Right cardiac atrium (tissue), 5 donors: Measurements from ENCODE around the gene IFT74. TPM values are rescaled to one million over a fixed set of nuclear protein-coding genes. Genes with fewer than 3 reads are reported as not detected.

Experiments used
- ATAC-seq, 2 donors: fragments of 200-7000 bp; cut with Tn5 transposase; one replicate each; pipeline versions ENCODE4 v1.8.0 to v1.9.1; 2020; ENCODE audit warnings: moderate library complexity in 2 of 2, mild to moderate bottlenecking in 1 of 2
- DNase-seq, 3 donors: peaks; one replicate each; pipeline ENCODE4 v3.0.0-alpha.2; 2020
- H3K27ac ChIP-seq: one replicate; pipeline ENCODE4 v1.5.1; 2013; ENCODE audit warnings: mild to moderate bottlenecking, low read length, control low read depth, moderate library complexity
- H3K27me3 ChIP-seq: one replicate; pipeline ENCODE4 v1.6.1; 2013; ENCODE audit not compliant: control insufficient read depth, insufficient read depth
- H3K4me1 ChIP-seq: one replicate; pipeline ENCODE4 v1.6.1; 2013; ENCODE audit warnings: low read length; ENCODE audit not compliant: control insufficient read depth, insufficient read depth
- H3K4me3 ChIP-seq: one replicate; pipeline ENCODE4 v1.5.1; 2013; ENCODE audit warnings: low read length, control low read depth
- H3K9me3 ChIP-seq: one replicate; pipeline ENCODE4 v1.6.1; 2013; ENCODE audit warnings: low read length; ENCODE audit not compliant: control insufficient read depth
- WGBS: extraction: QIAGEN DNeasy Blood & Tissue Kit; methylation state at CpG from one replicate; pipeline ENCODE4 v1.1.7; 2013; 5-methylcytosine and 5-hydroxymethylcytosine counted together
- intact Hi-C, 4 donors: fragments of 100-400 bp; cut with DNase I; formaldehyde crosslinking; loops; one replicate each; pipeline versions ENCODE4 v1.11.0 to v1.14.0; 2022 to 2023
- long read RNA-seq, 4 donors: library from polyadenylated mRNA; unstranded; transcript quantifications; one replicate each; pipeline ENCODE4 v2.0.0, GENCODE V29; 2020 to 2021
- polyA plus RNA-seq: library from polyadenylated mRNA; stranded (reverse); fragments of 200-250 nt; gene quantifications from one replicate; pipeline ENCODE4 v1.2.3, GENCODE V29; 2013
- total RNA-seq, 4 donors: library from RNA; stranded (reverse); fragmentation: NEBNext Ultra II Directional; extraction: Animal tissue kit (Norgen Biotek cat#: 25700); gene quantifications; one replicate each; pipeline ENCODE4 v1.2.1, GENCODE V29; 2021
- donor health status: healthy with polysubstance abuse.
- donor health status: DM: no; HTN: yes; CAD: no.
- donor health status: DM: no; HTN: no; CAD: no.
- donor health status: DM: no; HTN: yes; CAD: no; lungs with severe emphysema.
- donor health status: DM: yes; HTN: yes; CAD: no.

The IFT74 gene
- 10 to 100 TPM; 10.3 to 15.5 (median 11.8) TPM for total RNA-seq
- 9.3 TPM for polyA plus RNA-seq
- long read RNA-seq, donor 1, transcript IFT74-201 (20 exons, 2,160 nt), result major isoform, 18 of 22 reads
- long read RNA-seq, donor 1, partial matches to known transcripts, result 4 of 22 reads
- long read RNA-seq, donor 1, other reads (novel, unspliced or antisense), result 0 of 22 reads
- long read RNA-seq, donor 2, partial matches to known transcripts, result 0 of 3 reads
- long read RNA-seq, donor 2, other reads (novel, unspliced or antisense), result 0 of 3 reads
- long read RNA-seq, donor 3, transcript IFT74-201 (20 exons, 2,160 nt), result major isoform, 10 of 22 reads
- long read RNA-seq, donor 3, partial matches to known transcripts, result 8 of 22 reads
- long read RNA-seq, donor 3, other reads (novel, unspliced or antisense), result 4 of 22 reads
- long read RNA-seq, donor 4, transcript IFT74-201 (20 exons, 2,160 nt), result major isoform, 10 of 12 reads
- long read RNA-seq, donor 4, partial matches to known transcripts, result 0 of 12 reads
- long read RNA-seq, donor 4, other reads (novel, unspliced or antisense), result 2 of 12 reads

DNA sequence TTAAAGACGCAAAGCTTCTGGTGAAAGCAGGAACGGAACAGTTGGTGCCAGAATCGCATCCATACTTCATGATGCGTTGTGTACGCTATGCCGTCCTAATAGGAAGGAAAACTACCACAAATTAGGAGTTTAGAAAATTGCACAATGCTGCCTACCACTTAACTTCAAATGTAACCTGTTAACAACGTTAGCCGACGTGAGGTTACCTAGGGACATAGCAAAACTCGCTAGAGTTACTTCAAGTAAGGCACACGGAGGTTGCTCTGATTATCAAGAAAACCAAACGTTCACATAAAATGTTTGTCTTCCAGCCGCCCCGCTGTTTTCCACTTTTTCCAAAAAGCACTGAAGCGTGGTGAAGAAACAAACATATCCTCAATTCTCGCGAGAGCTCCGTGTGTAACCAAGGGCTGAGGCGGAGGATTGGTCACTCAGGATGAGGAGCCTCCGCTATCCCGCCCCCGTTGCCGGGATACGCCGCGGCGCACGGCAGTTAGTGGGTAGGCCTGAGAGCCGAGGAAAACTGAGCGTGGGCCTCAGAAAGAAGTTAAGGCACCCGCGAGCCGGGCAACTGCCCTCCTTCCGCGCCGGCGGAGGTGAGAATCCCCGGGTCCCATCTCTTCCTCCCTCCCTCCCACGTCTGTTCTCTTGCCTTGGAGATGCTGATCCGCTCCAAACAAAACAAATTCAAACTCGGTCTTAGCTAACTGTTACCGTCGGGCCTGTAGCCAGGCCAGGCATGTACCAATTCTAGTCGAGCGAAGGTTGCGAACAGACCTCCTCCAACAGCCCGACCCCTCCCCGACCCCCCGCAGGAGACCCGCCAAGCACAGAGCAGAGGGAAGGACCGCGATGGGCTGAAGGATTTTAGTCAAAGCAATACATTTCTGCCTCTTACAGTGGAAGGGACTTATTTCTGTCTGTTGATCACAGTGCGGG is at the start of gene IFT74:
Gene IFT74, plus strand, starts transcription at position 492 of the 939 bp plus-strand sequence. CDS start 5,556 bp downstream, outside the sequence.
- intact Hi-C loops, result no loop called here
- no peaks in the 10 kb centered on the region for H3K27me3 ChIP-seq
- ATAC-seq (peak; percentile 100), DNase-seq (peak; percentile 98 to 99 (median 99))
- no peaks in the 10 kb centered on the region for H3K4me1 ChIP-seq
- WGBS, result under 1% methylated on average over 53 of the region's 53 CpGs
- peak within 1 kb of the TSS; percentile 97 for H3K27ac ChIP-seq
- no peaks in the 10 kb centered on the region for H3K9me3 ChIP-seq
- peak within 1 kb of the TSS; percentile 81 for H3K4me3 ChIP-seq

DNA sequence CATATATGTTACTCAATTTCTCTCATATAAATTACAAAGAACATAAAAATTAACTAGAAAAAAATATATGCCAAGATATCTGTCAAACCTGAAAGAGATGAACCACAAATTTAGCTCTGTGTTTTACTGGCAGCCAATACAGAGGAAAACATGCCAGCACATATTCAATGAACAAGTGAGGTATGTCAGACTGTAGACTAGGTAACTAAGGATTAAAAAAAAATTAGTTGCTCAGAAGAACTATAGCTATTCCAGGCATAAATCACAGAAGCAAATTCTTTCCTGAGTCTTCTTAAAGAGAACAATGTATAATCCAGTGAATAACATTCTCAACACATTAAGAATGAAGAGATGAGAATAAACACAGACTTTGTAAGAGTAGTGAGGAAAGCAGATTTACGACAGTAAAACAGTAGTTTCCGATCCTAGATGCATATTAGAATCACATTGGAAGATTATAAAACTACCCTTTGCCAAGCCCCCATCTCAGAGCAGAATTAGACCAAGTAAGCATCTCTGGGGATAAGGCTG is 43.0 kb upstream of the IFT74 start:
- no peak overlapping the region for H3K27ac ChIP-seq
- WGBS, result 96% methylated on average over 2 of the region's 2 CpGs
- H3K4me1 ChIP-seq, result no peaks in the 10 kb centered on the region
- intact Hi-C loops, result no loop called here
- DNase-seq (no peak), ATAC-seq (no peak)
- no peaks in the 10 kb centered on the region for H3K27me3 ChIP-seq
- H3K4me3 ChIP-seq, result no peak overlapping the region
- H3K9me3 ChIP-seq, result no peaks in the 10 kb centered on the region

DNA sequence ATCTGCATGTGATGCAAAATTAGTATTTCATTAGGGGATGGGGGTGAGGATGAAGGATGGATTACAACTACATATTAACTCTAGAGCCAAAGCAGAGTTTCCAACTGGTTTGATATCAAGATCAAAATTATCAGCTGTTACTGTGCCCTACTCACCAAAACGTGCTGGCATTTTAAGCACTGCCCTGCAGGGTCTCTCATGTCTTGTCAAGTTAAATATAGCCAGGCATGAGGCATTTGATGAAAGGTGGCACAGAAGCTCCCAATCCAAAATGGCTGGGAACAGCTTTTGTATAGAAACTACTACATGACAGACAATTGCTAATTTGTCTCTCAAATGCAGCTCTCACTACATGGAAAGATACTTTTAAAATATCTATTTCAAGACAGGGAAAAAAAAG is 36.5 kb upstream of the IFT74 start:
- intact Hi-C loops, result no loop called here
- 44% methylated on average over 1 of the region's 1 CpG for WGBS

DNA sequence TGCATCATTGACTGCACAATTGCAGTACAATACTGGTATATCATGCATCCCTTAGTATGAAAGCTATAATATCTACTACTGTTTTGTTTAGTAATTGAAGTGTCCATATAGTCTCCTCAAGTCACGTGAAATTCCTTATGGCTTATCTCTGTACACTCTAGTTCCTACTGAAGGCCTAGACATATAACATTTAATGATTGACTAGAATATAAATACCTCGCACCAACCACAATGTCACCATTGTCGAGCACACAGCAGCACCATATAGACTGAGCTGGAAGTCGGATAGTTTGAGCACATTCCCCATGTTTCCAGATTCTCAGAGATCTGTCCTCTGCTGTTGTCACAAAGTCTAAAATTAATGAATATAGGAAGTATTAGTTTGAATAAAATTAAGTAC is 30.6 kb upstream of the IFT74 start:
- 94% methylated on average over 4 of the region's 4 CpGs for WGBS
- Histone ChIP-seq H3K4me1 (no peaks in the 10 kb centered on the region), H3K27me3 (no peaks in the 10 kb centered on the region), H3K27ac (no peak overlapping the region), H3K9me3 (no peaks in the 10 kb centered on the region), H3K4me3 (no peak overlapping the region)
- ATAC-seq (no peak), DNase-seq (no peak)
- intact Hi-C loops, result no loop called here

More for the DNA sequence above, 36.5 kb upstream of the IFT74 start:
- H3K4me3 ChIP-seq, result no peak overlapping the region
- H3K27me3 ChIP-seq, result no peaks in the 10 kb centered on the region
- H3K27ac ChIP-seq, result no peak overlapping the region
- no peaks in the 10 kb centered on the region for H3K9me3 ChIP-seq
- H3K4me1 ChIP-seq, result no peaks in the 10 kb centered on the region
- ATAC-seq, result no peak
- no peak for DNase-seq

DNA sequence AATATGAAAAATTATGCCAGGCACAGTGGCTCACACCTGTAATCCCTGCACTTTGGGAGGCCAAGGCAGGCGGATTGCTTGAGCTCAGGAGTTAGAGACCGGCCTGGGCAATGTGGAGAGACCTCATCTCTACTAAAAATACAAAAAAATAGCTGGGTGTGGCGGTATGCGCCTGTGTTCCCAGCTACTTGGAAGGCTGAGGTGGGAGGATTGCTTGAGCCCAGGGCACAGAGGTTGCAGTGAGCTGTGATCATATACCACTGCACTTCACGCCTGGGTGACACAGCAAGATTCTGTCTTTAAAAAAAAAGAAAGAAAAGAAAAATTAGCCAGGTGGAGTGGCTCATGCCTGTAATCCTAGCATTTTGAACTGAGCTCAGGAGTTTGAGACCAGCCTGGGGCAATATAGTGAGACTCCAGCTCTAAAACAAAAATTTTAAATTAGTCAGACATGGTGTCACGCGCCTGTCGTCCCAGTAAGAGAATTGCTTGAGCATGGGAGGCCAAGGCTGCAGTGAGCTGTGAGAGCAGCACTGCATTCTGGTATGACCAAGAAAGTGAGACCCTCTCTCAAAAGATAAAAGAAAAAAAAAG is 27.2 kb upstream of the IFT74 start:
- Histone ChIP-seq H3K9me3 (no peaks in the 10 kb centered on the region), H3K27ac (no peak overlapping the region), H3K4me3 (no peak overlapping the region), H3K4me1 (no peaks in the 10 kb centered on the region), H3K27me3 (no peaks in the 10 kb centered on the region)
- WGBS, result 98% methylated on average over 8 of the region's 8 CpGs
- ATAC-seq (no peak), DNase-seq (no peak)
- intact Hi-C loops, result no loop called here

DNA sequence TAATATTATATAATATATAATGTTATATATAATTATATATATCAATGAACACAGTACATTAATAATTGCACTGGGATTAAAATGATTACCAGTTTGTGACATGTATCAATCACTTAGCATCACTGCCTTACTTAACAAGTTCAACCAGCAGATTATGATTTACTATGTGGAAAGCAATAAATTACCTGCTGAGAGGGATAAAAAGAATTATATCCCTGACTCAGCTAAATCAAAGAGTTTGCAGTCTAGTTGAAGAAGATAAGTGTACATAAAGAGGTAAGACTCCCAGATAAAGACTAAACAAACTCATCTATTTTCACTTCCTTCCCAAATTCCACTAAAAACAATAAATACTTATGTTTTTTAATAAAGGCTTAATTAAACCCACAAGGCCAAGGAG is 20.4 kb upstream of the IFT74 start:
- Histone ChIP-seq H3K4me3 (no peak overlapping the region), H3K27ac (no peak overlapping the region), H3K9me3 (no peaks in the 10 kb centered on the region), H3K27me3 (no peaks in the 10 kb centered on the region), H3K4me1 (peaks cover 3% of the 10 kb centered on the region)
- intact Hi-C loops, result loop anchor here in 1 of 4 donors (2.0 kb wide), 1 partner anchor 39 kb away; no protein-coding TSS in a partner anchor
- ATAC-seq (no peak), DNase-seq (no peak)

DNA sequence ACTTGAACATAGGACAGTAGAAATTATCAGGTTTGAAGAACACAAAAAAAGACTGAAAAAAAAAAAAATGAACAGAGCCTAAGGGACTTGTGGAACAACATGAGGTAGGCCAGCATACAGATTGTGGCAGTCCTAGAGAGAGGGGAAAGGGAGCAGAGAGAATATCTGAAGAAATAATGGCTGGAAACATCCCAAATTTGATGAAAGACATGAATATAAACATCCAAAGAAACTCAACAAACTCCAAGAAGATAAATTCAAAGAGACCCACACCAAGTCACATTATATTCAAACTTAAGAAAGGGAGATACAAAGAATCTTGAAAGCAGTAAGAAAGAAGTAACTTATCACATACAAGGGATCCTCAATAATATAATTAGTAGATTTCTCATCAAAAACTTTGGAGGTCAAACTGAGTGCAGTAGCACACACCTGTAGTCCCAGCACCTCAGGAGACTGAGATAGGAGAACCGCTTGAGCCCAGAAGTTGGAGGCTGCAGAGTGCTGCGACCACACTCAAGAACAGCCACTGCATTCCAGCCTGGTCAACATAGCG is 18.3 kb upstream of the IFT74 start:
- intact Hi-C loops, result loop anchor here in 1 of 4 donors (2.0 kb wide), 1 partner anchor 41 kb away; no protein-coding TSS in a partner anchor
- WGBS, result over 99% methylated on average over 3 of the region's 3 CpGs
- H3K27ac ChIP-seq, result no peak overlapping the region
- no peak for DNase-seq
- H3K9me3 ChIP-seq, result no peaks in the 10 kb centered on the region
- no peak overlapping the region for H3K4me3 ChIP-seq
- H3K27me3 ChIP-seq, result no peaks in the 10 kb centered on the region
- ATAC-seq, result no peak
- peaks cover 3% of the 10 kb centered on the region for H3K4me1 ChIP-seq

DNA sequence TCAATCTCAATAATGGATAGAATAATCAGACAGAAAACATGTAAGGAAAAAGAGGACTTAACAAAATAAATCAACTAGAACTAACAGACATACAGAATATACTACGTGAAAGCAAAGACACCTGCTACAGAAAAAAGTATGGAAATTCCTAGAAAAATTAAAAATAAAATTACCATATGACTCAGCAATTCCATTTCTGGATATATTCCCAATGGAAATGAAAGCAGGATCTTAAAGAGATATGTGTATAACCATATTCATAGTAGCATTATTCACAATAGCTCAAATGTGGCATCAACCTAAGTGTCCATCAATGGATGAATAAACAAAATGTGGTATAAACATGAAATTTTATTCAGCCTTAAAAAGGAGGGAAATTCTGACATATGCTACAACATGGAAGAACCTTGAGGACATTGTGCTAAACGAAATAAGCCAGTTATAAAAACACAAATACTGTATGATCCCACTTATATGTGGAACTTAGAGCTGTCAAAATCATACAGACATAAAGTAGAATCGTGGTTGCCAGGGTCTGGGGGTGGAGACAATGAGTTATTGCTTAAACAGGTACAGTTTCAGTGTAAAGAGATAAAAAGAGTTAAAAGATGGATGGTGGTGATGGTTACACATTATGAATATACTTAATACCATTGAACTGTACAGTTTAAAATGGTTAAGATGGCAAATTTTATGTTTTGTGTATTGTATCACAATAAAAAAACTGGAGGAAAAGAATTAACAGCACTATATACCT is 16.1 kb upstream of the IFT74 start:
- intact Hi-C loops, result loop anchor here in 1 of 4 donors (10.0 kb wide), 1 partner anchor 45 kb away; the partner anchor contains the start of gene CAAP1
- DNase-seq (no peak), ATAC-seq (no peak)
- H3K27ac ChIP-seq, result no peak overlapping the region
- H3K4me1 ChIP-seq, result peaks cover 3% of the 10 kb centered on the region
- H3K4me3 ChIP-seq, result no peak overlapping the region
- H3K9me3 ChIP-seq, result no peaks in the 10 kb centered on the region
- WGBS, result 83% methylated on average over 3 of the region's 3 CpGs
- no peaks in the 10 kb centered on the region for H3K27me3 ChIP-seq

DNA sequence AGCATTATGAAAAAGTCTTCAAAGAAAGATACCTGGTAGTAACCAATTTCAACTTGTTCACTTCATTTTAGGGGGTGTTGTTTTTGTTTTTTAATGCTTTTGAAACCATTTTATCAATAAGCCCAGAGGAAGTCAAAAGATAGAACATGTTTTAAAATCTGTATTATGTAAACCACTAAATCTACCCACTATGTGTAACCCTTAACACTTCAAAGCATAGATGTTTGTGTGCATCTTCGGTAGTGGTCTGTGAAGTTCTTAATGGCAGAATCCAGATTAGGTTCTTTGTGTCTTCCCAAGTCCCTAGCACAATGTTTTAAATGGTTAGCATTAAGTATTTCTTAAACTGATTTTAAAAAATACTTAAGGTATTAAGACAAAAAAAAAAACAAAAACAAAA is 15.4 kb upstream of the IFT74 start:
- DNase-seq (no peak), ATAC-seq (no peak)
- no peak overlapping the region for H3K27ac ChIP-seq
- peaks cover 6% of the 10 kb centered on the region for H3K4me1 ChIP-seq
- H3K4me3 ChIP-seq, result no peak overlapping the region
- WGBS, result 91% methylated on average over 1 of the region's 1 CpG
- intact Hi-C loops, result loop anchor here in 1 of 4 donors (10.0 kb wide), 1 partner anchor 46 kb away; the partner anchor contains the start of gene CAAP1
- H3K9me3 ChIP-seq, result no peaks in the 10 kb centered on the region
- H3K27me3 ChIP-seq, result no peaks in the 10 kb centered on the region
